Endothelial cell of umbilical vein (primary cell): ENCODE data around the gene ZNF282. TPM values are rescaled to one million over a fixed set of nuclear protein-coding genes. Genes with fewer than 3 reads are reported as not detected.

ENCODE experiments used
- BruUV-seq: library from RNA; stranded (reverse); fragments of 400-500 nt; replicated peaks from 2 replicates; lab custom pipeline; 2021; lab: Mats Ljungman, UMichigan
- CTCF ChIA-PET: fragments of 300-600, 350-600 bp; sonication (Branson Sonifier 250); formaldehyde crosslinking; loops from one replicate; lab custom pipeline; 2021; ENCODE audit warnings: antibody characterized with exemption, inconsistent platforms; lab: Charles Lee
- POLR2A ChIA-PET: fragments of 300-600, 350-600 bp; sonication (Branson Sonifier 250); formaldehyde crosslinking; loops from one replicate; lab custom pipeline; 2021; ENCODE audit warnings: antibody characterized with exemption, inconsistent platforms; lab: Charles Lee
- DNase-seq: peaks from one replicate; pipeline ENCODE4 v3.0.0-alpha.2; 2011; ENCODE audit warnings: low read depth, low spot score
- FAIRE-seq: peaks from 2 replicates; lab custom pipeline; 2011; peaks lifted over from hg19 to GRCh38; lab: Jason Lieb, UNC
- H2AFZ ChIP-seq: 2 replicates; pipeline ENCODE4 v1.6.0; 2012; ENCODE audit warnings: low read depth, low read length, control low read depth, inconsistent platforms
- H3K27ac ChIP-seq: 2 replicates; pipeline ENCODE4 v1.5.1; 2011; ENCODE audit warnings: low read depth, mild to moderate bottlenecking, control low read depth, low read length, moderate library complexity; ENCODE audit not compliant: insufficient read depth
- H3K27me3 ChIP-seq, 2 experiments: 2 replicates each; pipeline versions ENCODE4 v1.6.0 to v1.6.1; 2011; ENCODE audit warnings: low read length in 2 of 2, mixed read lengths in 1 of 2; ENCODE audit not compliant: control insufficient read depth in 2 of 2, insufficient read depth in 2 of 2
- H3K36me3 ChIP-seq, 2 experiments: 2 replicates in 1 of 2; 3 replicates in 1 of 2; pipeline ENCODE4 v1.5.1; 2011; ENCODE audit warnings: low read length in 2 of 2, mild to moderate bottlenecking in 1 of 2, moderate library complexity in 1 of 2; ENCODE audit not compliant: control insufficient read depth in 2 of 2, insufficient read depth in 2 of 2; ENCODE audit errors: extremely low read depth in 1 of 2
- H3K4me1 ChIP-seq: 3 replicates; pipeline ENCODE4 v1.5.1; 2011; ENCODE audit warnings: mild to moderate bottlenecking, low read length; ENCODE audit not compliant: control insufficient read depth, insufficient read depth; ENCODE audit errors: extremely low read depth
- H3K4me2 ChIP-seq: 2 replicates; pipeline ENCODE4 v1.6.1; 2011; ENCODE audit warnings: low read length, control low read depth, mixed read lengths; ENCODE audit not compliant: insufficient read depth
- H3K4me3 ChIP-seq, 3 experiments: fragments of 200-600 bp in 1 of 3; sonication (generic), shearing (Covaris generic) in 1 of 3; replicated peaks in 1 of 3; 2 replicates each; pipeline ENCODE4 v1.5.1; 2011 to 2016; ENCODE audit warnings: control low read depth in 3 of 3, low read length in 3 of 3, mild to moderate bottlenecking in 2 of 3, inconsistent platforms in 1 of 3, low read depth in 1 of 3, moderate library complexity in 1 of 3; ENCODE audit not compliant: insufficient read depth in 1 of 3
- H3K79me2 ChIP-seq: 2 replicates; pipeline ENCODE4 v1.6.0; 2012; ENCODE audit warnings: low read length, inconsistent platforms; ENCODE audit not compliant: control insufficient read depth, insufficient read depth
- H3K9ac ChIP-seq: replicated peaks from 2 replicates; pipeline ENCODE3; 2011; ENCODE audit warnings: low read length, control low read depth; ENCODE audit not compliant: insufficient read depth; ENCODE audit errors: extremely low read depth
- H3K9me1 ChIP-seq: replicated peaks from 3 replicates; pipeline ENCODE4 v1.6.0; 2011; ENCODE audit warnings: mild to moderate bottlenecking, low read length; ENCODE audit not compliant: control insufficient read depth, insufficient read depth; ENCODE audit errors: extremely low read depth
- H3K9me3 ChIP-seq: replicated peaks from 2 replicates; pipeline ENCODE4 v1.5.1; 2012; ENCODE audit warnings: low read length, inconsistent platforms; ENCODE audit not compliant: control insufficient read depth, insufficient read depth
- H4K20me1 ChIP-seq: replicated peaks from 2 replicates; pipeline ENCODE3; 2011; ENCODE audit warnings: mild to moderate bottlenecking, low read length; ENCODE audit not compliant: control insufficient read depth, insufficient read depth; ENCODE audit errors: extremely low read depth
- FOS ChIP-seq: IDR thresholded peaks from 2 replicates; pipeline ENCODE4 v1.6.1; 2011; ENCODE audit warnings: mild to moderate bottlenecking, low read length, moderate library complexity, borderline replicate concordance; ENCODE audit not compliant: insufficient read depth
- MYC ChIP-seq: IDR thresholded peaks from one replicate; pipeline ENCODE4 v1.6.1; 2011; ENCODE audit warnings: mild to moderate bottlenecking, low read depth, low read length
- POLR2AphosphoS5 ChIP-seq: IDR thresholded peaks from 2 replicates; pipeline ENCODE4 v1.6.1; 2012; ENCODE audit warnings: low read depth, mild to moderate bottlenecking, control low read depth, low read length, moderate library complexity; ENCODE audit not compliant: insufficient read depth
- dilution Hi-C: fragments of 300-500 bp; cut with MboI; formaldehyde crosslinking; loops from one replicate; pipeline ENCODE4 v1.15.0; 2019; ENCODE audit warnings: low sequenced_read_pairs; ENCODE audit not compliant: extremely low pct_ligation_motif_present
- intact Hi-C: fragments of 100-400 bp; cut with micrococcal nuclease; formaldehyde crosslinking; loops from one replicate; pipeline ENCODE4 v1.10.0; 2022
- polyA plus RNA-seq, 4 experiments: library from polyadenylated mRNA; depleted of rRNA in 3 of 4; stranded (reverse) in 3 of 4; unstranded in 1 of 4; fragments of >200 nt; gene quantifications; 2 replicates each; pipeline versions ENCODE4 v1.2.1 to v1.2.3, GENCODE V29; 2011 to 2012; ENCODE audit warnings: missing spikeins in 1 of 4
- total RNA-seq: library from RNA; stranded (reverse); gene quantifications from 2 replicates; pipeline ENCODE4 v1.2.3, GENCODE V29; 2021
- TF ChIP-seq, protein P1 (sequence below), 2 donors: IDR thresholded peaks; 1 replicate in 1 of 2; 2 replicates in 1 of 2; pipeline ENCODE4 v1.5.1; 2011; ENCODE audit warnings: low read length in 2 of 2, mild to moderate bottlenecking in 2 of 2, moderate library complexity in 2 of 2, control low read depth in 1 of 2, inconsistent platforms in 1 of 2, low read depth in 1 of 2; ENCODE audit not compliant: insufficient read depth in 1 of 2; ENCODE audit errors: extremely low read depth in 1 of 2
- TF ChIP-seq, protein P2 (sequence below): IDR thresholded peaks from 2 replicates; pipeline ENCODE4 v1.6.1; 2011; ENCODE audit not compliant: insufficient read depth, insufficient read length

ZNF282 gene
- total and polyA plus RNA-seq, 2 donors (not counting 3 experiments of a cell fraction or from before 2014, with no cell fraction given), result 20.0 to 34.4 TPM

DNA sequence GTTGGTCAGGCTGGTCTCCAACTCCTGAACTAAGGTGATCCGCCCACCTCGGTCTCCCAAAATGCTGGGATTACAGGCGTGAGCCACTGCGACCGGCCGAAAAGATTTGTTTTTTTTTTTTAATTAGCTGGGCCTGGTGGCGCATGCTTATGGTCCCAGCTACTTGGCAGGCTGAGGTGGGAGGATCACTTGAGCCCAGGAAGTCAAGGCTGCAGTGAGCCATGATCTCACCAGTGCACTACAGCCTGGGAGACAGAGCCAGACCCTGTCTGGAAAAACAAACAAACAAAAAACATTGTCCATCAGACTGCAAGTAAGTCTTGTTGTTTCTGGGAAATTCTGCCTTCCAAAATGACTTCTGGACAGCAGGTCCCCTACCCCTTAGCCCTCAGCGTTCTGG, 27.8 kb downstream of the ZNF282 start:
- Histone ChIP-seq H3K27me3 (no peaks in the 10 kb centered on the region), H3K4me1 (no peaks in the 10 kb centered on the region), H4K20me1 (no peaks in the 10 kb centered on the region), H3K9me1 (no peaks in the 10 kb centered on the region), H3K79me2 (no peaks in the 10 kb centered on the region), H3K9me3 (no peaks in the 10 kb centered on the region), H3K4me2 (no peak overlapping the region), H2AFZ (no peak overlapping the region), H3K36me3 (peaks cover 2 to 23% of the 10 kb centered on the region in 2 experiments), H3K9ac (no peak overlapping the region), H3K4me3 (no peak overlapping the region), H3K27ac (no peak overlapping the region)
- ChIA-PET CTCF (no interaction called here), POLR2A (no interaction called here)
- dilution Hi-C loops (no loop called here), intact Hi-C loops (no loop called here)
- no peak for TF ChIP-seq FOS
- TF ChIP-seq, protein P1, sequence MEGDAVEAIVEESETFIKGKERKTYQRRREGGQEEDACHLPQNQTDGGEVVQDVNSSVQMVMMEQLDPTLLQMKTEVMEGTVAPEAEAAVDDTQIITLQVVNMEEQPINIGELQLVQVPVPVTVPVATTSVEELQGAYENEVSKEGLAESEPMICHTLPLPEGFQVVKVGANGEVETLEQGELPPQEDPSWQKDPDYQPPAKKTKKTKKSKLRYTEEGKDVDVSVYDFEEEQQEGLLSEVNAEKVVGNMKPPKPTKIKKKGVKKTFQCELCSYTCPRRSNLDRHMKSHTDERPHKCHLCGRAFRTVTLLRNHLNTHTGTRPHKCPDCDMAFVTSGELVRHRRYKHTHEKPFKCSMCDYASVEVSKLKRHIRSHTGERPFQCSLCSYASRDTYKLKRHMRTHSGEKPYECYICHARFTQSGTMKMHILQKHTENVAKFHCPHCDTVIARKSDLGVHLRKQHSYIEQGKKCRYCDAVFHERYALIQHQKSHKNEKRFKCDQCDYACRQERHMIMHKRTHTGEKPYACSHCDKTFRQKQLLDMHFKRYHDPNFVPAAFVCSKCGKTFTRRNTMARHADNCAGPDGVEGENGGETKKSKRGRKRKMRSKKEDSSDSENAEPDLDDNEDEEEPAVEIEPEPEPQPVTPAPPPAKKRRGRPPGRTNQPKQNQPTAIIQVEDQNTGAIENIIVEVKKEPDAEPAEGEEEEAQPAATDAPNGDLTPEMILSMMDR (IDR thresholded peaks at IDR 0.05; ENCODE audit: extremely low read depth in 1 of 2, insufficient read depth in 1 of 2, low read depth in 1 of 2, low read length in 2 of 2), result no peak
- TF ChIP-seq MYC, result no peak
- TF ChIP-seq, protein P2, sequence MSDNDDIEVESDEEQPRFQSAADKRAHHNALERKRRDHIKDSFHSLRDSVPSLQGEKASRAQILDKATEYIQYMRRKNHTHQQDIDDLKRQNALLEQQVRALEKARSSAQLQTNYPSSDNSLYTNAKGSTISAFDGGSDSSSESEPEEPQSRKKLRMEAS, result no peak
- DNase-seq, result no peak
- BruUV-seq, result no TSS peak
- FAIRE-seq, result no peak

DNA sequence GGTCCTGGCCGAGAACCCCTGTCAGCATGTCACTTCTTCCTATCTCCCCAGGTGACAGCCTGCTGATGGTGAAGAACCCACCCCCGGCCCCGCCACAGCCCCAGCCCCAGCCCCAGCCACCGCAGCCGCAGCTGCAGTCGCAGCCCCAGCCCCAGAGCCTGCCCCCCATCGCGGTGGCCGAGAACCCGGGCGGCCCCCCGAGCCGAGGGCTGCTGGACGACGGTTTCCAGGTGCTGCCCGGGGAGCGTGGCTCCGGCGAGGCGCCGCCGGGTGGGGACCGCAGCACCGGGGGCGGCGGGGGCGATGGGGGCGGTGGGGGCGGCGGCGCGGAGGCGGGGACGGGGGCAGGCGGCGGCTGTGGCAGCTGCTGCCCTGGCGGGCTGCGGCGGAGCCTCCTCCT, 28.4 kb downstream of the ZNF282 start:
- ChIA-PET POLR2A (no interaction called here), CTCF (no interaction called here)
- no peak overlapping the region for H3K27ac ChIP-seq

More for the DNA sequence above, 28.4 kb downstream of the ZNF282 start:
- Histone ChIP-seq H3K79me2 (no peaks in the 10 kb centered on the region), H3K4me3 (no peak overlapping the region), H2AFZ (no peak overlapping the region), H3K9me1 (no peaks in the 10 kb centered on the region), H3K27me3 (no peaks in the 10 kb centered on the region), H3K9ac (no peak overlapping the region), H3K9me3 (no peaks in the 10 kb centered on the region), H4K20me1 (no peaks in the 10 kb centered on the region), H3K4me1 (no peaks in the 10 kb centered on the region), H3K4me2 (no peak overlapping the region), H3K36me3 (peaks cover 2 to 23% of the 10 kb centered on the region in 2 experiments)
- TF ChIP-seq, protein P1 (IDR thresholded peaks at IDR 0.05; ENCODE audit: extremely low read depth in 1 of 2, insufficient read depth in 1 of 2, low read depth in 1 of 2, low read length in 2 of 2), result no peak
- TF ChIP-seq POLR2AphosphoS5, result no peak
- TF ChIP-seq MYC, result no peak
- TF ChIP-seq, protein P2, result no peak
- DNase-seq (no peak), FAIRE-seq (no peak)
- dilution Hi-C loops (no loop called here), intact Hi-C loops (no loop called here)
- no TSS peak for BruUV-seq
